HG02763 (cell line): Measurements from ENCODE around the gene ERP44.
A peak's percentile ranks its signal among the peaks of the same experiment; 100 is the strongest.
"Not testable (repeated sequence)": the region's sequence is repeated elsewhere in the genome, so short reads cannot be mapped to it uniquely, and the experiment has no call there.

Source experiments
- ATAC-seq: cut with Tn5 transposase; IDR thresholded peaks from one replicate; pipeline ENCODE4 v1.9.1; 2021; ENCODE audit warnings: mild to moderate bottlenecking, moderate library complexity; ENCODE audit not compliant: unreplicated experiment

The ERP44 gene

DNA sequence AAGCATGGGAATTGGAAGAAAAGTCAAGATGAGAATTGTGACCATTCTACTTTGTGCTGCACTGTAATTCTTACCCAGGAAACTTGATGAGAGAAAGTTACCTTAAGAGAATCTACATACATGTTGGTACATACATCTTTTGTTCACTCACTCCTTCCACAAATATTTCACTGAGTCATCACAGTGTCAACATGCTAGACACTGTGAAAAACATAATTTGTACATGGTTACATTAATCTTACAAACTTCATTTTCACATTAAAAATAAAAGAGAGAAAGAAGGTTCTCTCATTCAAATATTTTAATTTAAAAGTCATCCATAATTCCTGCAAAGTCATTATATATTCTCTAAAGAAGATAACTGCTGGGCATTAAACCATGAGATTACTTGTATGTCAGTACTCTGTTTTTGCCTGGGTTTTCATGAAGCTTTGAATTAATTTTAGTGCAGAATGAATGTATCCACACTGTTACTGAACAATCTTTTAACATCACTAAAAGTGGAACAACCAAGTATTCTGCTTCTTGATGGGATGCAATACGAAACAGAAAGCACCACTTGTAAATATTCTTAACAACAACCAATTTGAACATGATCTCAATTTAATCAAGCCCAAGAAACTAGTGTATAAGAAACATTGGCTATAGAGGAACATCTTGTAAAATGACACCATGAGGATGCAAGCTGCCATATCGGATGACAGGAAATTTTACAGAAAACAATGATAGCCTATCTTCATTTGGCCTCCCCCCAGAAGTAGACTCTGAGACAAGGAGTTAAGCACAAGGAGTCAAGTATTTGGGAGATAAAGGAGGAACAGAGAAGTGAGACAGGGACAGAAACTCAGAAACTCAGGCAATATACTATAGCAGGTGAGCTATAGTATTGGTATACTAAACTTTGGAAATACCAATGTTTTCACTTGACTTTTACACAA lies 28.4 kb downstream of the ERP44 start:
- no peak for ATAC-seq

DNA sequence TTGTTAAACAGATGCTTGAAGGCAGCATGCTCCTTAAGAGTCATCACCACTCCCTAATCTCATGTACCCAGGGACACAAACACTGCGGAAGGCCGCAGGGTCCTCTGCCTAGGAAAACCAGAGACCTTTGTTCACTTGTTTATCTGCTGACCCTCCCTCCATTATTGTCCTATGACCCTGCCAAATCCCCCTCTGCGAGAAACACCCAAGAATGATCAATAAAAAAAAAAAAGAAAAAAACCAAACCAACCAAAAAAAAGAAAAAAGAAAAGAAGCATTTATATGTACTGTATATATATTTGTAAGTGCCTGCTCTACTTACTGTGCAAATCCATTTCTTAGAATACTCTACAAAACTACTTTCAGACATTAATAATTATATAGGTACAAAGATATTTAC lies 29.7 kb downstream of the ERP44 start:
- not testable (repeated sequence) for ATAC-seq

DNA sequence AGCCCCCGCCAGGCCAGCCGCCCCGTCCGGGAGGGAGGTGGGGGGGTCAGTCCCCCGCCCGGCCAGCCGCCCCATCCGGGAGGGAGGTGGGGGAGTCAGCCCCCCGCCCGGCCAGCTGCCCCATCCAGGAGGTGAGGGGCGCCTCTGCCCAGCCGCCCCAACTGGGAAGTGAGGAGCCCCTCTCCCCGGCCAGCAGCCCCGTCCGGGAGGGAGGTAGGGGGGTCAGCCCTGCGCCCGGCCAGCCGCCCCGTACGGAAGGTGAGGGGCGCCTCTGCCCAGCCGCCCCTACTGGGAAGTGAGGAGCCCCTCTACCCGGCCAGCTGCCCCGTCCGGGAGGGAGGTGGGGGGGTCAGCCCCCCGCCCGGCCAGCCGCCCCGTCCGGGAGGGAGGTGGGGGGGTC lies 30.8 kb downstream of the ERP44 start:
- not testable (repeated sequence) for ATAC-seq

DNA sequence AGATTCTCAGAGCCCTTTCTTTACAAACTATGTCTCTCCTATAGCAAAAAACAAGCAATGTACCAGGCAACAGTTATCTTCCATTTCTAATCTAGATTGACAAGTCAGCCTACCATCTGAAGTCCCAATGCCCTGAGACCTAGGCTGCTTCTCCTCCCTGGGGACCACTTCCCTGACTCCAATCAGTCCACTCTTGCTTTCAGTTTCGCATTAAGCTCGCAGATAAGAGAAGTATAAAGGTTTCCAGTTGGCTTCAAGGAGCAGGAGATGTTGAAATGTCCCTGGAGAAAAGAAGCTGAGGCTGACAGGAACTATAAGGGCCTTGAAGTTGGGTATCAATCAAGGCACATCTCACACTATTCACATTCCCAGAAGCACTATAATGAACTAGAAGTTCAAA lies 32.3 kb downstream of the ERP44 start:
- ATAC-seq, result peak; percentile 73

DNA sequence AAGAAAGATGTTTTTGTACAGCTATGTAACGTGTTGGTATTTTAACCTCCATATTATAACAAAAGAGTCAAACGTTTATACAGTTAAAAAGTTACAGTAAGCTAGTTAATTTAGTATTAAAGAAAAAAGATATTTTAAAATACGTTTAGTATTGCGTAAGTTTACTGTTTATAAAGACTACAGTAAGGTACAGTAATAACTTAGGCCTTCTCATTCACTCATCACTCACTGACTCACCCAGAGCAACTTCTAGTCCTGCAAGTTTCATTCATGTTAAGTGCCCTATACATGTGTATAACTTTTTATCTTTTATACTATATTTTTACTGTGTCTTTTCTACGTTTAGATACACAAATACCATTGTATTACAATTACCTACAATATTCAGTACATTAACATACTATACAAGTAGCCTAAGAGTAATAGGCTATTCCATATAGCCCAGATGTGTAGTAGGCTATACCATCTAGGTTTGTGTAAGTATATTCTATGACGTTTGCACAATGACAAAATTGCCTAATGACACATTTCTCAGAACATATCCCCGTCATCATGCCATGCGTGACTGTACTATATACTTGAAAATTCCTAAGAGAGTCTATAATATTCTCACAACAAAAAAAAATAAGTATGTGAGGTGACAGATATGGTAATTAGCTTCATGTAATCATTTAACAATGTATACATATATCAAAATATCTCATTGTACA lies 33.8 kb downstream of the ERP44 start:
- no peak for ATAC-seq

DNA sequence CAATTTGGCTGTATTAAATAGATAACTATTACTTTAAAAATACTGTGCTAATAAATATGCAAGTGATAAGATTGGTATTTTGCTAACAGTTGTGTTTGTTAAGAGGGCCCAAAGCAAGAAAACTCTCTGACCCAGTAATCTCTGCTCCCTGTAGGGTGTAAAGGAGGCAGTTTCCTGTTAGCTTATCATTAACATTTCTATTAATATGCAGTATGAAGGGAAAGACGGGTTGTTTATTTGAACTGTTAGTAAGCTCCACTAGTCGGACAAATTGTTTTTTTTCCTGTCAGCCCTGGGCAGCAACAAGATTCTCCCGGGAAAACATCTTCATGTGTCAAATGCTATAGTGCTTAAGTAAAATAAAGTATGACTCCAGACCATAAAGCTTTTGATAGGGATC lies 35.6 kb downstream of the ERP44 start:
- no peak for ATAC-seq

DNA sequence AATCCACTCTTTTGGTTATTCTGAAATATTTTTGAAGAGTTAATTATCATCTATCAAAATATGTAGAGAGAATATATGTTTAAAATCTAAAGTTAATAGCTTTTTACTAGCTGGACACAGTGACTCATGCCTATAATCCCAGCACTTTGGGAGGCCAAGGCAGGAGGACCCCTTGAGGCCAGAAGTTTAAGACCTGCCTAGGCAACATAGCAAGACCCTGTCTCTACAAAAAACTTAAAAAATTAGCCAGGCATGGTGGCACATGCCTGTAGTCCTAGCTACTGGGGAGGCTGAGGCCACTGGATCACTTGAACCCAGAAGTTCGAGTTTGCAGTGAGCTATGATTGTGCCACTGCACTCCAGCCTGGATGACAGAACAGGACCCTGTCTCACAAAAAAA lies 36.1 kb downstream of the ERP44 start:
- not testable (repeated sequence) for ATAC-seq

DNA sequence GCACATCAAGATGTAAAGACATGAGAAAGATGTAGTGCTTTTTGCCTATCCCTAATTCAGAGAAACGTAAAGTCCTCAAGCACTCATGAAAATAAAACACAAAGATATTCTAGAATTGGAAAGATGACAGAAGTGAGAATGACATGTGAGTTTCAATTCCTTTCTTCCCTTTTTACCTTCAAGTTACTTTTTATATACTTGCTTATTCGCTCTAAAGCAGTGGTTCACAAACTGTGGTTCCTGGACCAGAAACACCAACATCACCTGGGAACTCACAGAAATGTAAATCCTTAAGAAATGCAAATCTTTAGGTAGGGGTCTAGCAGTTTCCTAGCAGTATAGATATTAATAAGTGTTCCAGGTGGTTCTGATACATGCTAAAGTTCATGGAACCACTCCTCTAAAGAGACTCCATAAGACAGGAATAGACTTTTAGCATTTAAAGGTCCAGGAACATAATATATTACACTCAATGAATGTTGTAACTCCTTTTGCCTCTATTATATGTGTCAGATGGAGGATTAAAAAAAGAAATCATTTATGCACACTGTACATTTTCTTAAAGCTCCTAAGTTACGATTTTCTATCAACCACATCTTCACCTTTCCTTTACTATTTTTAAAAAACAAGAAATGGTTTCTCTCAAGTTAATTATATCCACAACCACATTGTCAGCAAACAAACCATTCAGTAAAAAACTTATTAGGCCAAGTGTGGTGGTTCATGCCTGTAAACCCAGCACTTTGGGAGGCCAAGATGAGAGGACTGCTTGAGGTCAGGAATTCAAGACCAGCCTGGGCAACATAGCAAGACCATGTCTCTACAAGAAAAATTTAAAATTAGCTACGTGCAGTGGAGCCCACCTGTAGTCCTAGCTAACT lies 39.9 kb downstream of the ERP44 start:
- ATAC-seq, result peak; percentile 74

DNA sequence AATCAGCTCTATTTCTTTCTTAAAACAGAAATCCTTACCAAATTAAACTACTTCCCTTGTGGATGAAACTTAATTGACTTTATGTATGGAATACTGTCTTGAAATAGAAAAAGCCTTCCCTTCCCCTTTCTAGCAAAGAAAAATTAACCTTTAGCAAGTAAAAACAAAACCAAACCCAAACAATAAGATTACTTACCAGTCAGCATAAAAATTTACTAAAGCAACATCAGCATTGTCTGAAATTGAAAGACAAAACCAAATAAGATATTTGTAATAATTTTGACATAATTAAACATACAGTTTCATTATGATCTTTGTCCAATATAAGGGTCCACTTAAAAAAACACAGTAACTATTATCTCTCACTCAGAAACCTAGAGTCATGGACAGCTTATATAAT lies 41.2 kb downstream of the ERP44 start:
- ATAC-seq, result no peak

DNA sequence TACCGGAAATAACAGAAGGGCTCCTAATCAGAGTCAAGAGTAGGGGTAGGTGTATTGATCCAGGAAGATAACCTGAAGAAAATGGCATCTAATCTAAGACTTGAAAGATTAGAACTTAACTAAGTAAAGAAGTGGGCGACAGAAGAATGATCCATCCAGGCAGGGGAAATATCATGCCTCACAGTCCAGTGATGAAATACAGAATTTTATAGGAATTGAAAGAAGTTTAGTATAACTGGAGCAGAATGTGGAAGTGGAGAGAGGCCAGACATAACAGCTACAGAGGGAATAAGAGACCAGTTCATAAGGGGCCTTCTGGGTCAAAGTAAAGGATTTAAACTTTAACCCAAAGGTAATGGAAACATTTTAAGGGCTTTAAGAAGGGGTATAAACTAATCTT lies 42.2 kb downstream of the ERP44 start:
- no peak for ATAC-seq

DNA sequence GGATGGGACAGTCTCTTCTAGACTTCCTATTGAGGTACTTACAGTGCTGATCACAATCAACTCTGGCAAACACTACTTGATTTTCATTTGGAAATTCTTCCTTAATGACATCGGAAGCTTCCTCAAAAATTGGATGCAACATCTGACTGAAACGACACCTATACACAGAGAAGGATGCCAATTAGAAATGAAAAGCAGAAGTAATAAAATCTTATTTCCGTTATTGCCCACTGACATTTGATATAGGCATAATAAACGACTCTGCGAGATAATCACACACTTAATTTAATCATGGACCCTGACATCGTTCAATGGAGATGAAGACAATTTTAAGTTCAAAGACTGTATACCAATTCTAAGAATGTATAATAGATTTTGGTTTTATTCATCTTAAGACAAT lies 46.4 kb downstream of the ERP44 start:
- ATAC-seq, result no peak

DNA sequence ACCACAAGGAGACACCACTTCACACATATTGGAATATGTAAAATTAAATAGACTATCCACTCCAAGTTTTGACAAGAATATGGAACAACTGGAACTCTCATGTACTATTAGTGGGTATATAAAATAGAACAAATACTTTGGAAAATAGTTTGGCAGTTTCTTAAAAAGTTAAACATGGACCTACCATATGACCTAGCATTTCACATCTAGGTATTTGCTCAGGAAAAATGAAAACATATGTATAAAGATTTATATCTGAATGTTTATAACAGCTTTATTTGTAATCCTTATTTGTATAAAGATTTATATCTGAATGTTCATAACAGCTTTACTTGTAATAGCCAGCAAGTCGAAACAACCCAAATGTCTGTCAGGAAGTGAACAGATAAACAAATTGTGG lies 49.2 kb downstream of the ERP44 start:
- ATAC-seq, result no peak

DNA sequence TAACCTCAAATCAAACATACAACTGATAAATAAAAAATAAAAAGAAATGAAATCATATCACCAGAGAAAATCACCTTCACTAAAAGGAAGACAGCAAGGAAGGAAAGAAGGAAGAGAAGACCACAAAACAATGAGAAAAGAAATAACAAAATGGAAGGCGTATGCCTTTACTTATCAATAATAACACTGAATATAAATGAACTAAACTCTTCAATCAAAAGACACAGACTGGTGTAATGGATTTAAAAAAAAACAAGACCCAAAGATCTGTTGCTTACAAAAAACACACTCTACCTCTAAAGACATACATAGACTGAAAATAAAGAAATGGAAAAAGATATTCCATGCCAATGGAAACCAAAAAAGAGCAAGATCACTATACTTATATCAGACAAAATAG lies 60.3 kb downstream of the ERP44 start:
- ATAC-seq, result no peak

DNA sequence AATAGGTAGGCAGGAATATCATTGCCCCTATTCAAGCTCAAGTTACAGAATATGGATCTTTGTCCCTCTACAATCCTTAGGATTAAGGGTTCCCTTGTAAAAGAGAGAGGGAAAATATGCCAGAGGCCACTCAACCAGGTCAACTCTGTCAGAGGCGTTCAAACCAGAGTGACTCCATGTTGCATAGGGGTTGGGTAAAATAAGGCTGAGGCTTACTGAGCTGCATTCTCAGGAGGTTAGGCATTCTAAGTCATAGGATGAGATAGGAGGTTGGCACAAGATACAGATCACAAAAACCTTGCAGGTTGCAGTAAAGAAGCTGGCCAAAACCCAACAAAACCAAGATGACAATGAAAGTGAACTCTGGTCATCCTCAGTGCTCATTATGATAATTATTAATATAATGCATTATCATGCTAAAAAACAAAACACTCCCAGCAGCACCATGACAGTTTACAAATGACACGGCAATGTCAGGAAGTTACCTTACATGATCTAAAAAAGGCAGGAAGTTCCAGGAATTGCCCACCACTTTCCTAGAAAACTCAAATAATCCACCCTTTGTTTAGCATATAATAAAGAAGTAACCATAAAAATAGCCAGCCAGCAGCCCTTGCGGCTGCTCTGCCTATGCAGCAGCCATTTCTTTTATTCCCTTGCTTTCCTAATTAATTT lies 64.8 kb downstream of the ERP44 start:
- ATAC-seq, result no peak

DNA sequence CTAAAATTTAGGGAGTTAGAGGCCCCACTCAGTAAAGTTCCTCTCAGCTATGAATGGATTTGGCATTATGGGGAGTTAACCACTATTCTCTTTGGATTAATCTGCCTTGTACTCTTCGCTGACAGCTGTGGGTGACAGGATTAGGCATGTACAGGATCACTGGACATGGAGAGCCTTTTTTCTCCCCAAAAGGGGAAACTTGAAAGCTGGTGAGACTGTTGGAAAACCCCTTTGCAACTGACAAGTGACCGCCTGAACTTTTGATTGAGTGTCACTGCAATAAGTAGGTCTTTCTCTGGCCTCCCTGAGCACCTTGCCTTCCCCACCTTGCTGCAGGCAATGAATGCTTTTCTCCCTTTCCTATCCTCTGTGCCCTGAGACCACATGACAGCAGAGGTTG lies 68.3 kb downstream of the ERP44 start:
- no peak for ATAC-seq

DNA sequence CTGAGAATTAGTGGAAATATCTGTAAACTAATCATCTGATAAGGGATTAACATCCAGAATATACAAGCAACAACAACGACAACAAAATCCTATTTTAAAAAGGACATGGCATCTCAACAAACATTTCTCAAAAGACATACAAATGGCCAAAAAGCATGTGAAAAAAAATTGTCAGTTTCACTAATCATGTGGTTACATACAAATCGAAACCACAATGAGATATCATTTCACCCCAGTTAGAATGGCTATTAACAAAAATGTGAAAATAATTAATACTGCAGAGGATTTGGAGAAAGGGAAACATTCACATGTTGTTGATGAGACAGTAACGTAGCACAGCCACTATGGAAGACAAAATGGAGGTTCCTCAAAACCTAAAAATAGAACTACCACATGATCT lies 69.5 kb downstream of the ERP44 start:
- ATAC-seq, result no peak

DNA sequence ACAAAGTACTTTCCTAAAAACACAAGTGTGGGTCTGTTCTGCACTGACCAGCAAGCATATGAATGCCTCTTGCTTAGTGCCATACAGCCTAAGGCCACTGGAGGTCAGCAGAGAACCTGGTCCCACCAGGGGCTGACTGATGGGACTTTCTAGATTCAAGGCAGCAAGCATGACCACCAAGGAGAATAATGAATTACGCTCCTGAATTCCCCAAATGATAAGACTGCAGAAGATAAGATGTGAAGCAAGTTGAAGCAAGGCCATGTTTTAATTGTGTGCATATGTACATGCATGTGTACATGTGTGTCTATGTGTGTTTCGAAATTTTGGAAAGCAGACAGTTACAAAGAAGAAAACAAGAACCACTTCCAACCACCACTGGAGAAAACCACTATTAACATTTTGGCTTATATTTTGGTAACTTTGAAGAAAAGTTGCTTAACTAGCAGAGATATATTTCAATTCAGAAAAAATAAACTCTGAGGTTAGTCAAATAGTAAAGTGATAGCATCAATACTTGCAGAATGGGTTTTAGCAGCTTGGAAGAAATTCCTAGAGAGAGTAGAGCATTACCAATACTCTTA lies 70.5 kb downstream of the ERP44 start:
- peak; percentile 79 for ATAC-seq

DNA sequence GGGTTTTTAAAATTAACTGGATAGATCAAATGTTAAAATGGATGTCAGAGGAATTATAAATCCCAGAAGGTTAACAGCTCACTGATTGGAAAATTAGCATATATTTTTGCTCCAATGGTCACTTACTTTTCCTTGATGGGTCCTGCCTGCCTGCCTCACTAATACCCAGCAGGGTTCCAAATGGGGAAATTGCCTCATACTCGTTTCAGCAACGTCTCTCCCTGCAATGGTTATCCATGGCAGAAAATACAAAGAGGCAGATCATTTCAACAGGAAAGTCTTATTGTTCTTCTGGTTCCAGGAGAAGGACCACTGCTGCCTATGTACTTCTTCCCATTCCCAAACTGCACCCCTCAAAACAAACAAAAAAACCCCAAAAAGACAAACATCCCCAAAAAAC lies 71.3 kb downstream of the ERP44 start:
- ATAC-seq, result no peak

DNA sequence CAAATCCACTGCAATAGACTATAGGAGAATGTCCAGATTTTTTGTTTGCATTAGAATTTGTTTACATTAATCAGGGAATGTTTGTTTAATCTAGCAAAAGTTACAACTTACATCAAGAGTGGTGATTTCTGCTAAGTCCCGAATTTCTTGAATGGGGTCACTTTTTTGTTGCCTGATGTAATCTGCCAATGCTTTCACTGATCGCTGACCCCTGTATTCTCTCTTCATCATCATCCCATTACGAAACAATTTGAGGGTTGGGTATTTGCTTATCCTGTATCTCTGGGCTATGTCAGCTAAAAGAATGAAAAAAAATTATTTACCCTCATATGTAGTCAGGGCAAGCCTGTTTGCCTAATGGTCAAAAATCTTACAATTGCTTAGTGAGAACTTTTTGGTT lies 76.9 kb downstream of the ERP44 start:
- no peak for ATAC-seq

DNA sequence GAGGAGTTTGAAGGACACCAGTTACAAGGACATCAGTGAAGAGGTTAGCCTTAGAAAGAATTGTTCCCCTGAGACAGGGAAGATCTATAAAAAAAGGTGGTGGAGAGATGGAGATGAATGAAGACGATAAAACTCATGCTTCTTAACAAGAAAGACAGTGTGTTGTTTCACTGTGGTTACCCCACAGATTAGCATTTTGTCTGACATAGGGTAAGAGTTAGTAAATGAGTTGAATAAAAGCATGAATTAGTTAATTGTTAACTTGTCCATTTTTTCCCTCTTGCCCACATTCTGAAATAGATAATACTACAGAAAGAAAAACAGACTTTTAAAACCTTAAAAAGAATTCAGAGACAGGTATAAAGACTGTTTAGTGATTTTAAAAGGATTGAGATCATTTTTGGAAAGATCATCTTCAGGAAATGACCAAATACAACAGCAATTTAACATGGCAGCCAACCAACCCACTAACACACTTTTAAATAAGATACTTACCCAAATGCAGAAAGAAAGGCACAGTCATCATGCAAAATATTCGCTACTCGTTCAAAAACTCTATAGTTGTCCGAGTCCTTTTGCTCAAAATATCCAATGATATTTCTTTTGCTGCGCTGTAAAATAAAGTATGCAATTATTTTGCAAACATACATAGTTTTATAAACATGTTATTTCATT lies 78.5 kb downstream of the ERP44 start:
- no peak for ATAC-seq
